ENCODE measurements around the gene VWF. TPM values are rescaled to one million over a fixed set of nuclear protein-coding genes. Genes with fewer than 3 reads are reported as not detected.
"Not testable (repeated sequence)": the region's sequence is repeated elsewhere in the genome, so short reads cannot be mapped to it uniquely, and the experiment has no call there.

VWF gene
- total RNA-seq, 2 donors from 2014 or later, result 189 to 331 TPM

GRCh38 chr12:6104027-6104426 is 20.4 kb downstream of the VWF start:
- no peak overlapping the region for H3K4me3 ChIP-seq
- no peaks in the 10 kb centered on the region for H3K27me3 ChIP-seq
- no peaks in the 10 kb centered on the region for H3K9me3 ChIP-seq
- H3K4me1 ChIP-seq, result no peaks in the 10 kb centered on the region
- DNase-seq (ENCODE audit: low spot score), result no peak
- no peak for TF ChIP-seq CTCF (IDR thresholded peaks at IDR 0.05)
- H3K27ac ChIP-seq, result no peak overlapping the region
- no peaks in the 10 kb centered on the region for H3K36me3 ChIP-seq

- not testable (repeated sequence) for H3K9me3 ChIP-seq; H3K27ac ChIP-seq; H3K4me3 ChIP-seq; DNase-seq (ENCODE audit: low spot score); H3K36me3 ChIP-seq; H3K27me3 ChIP-seq; H3K4me1 ChIP-seq
These were observed 22.4 kb downstream of the VWF start for GRCh38 chr12:6102021-6102420.

GRCh38 chr12:6099316-6099715 is 25.2 kb downstream of the VWF start:
- H3K9me3 ChIP-seq, result no peaks in the 10 kb centered on the region
- peaks cover 0 to 2% of the 10 kb centered on the region in 2 donors for H3K4me1 ChIP-seq
- no peaks in the 10 kb centered on the region for H3K36me3 ChIP-seq
- H3K27me3 ChIP-seq, result no peaks in the 10 kb centered on the region
- H3K27ac ChIP-seq, result no peak overlapping the region
- no peak for TF ChIP-seq CTCF (IDR thresholded peaks at IDR 0.05)
- no peak overlapping the region for H3K4me3 ChIP-seq
- DNase-seq (ENCODE audit: low spot score), result no peak

GRCh38 chr12:6097411-6097810 is 27.1 kb downstream of the VWF start:
- H3K27ac ChIP-seq, result no peak overlapping the region
- H3K9me3 ChIP-seq, result no peaks in the 10 kb centered on the region
- no peak for DNase-seq (ENCODE audit: low spot score)
- H3K27me3 ChIP-seq, result no peaks in the 10 kb centered on the region
- H3K4me1 ChIP-seq, result peaks cover 0 to 17% of the 10 kb centered on the region in 2 donors
- no peaks in the 10 kb centered on the region for H3K36me3 ChIP-seq
- H3K4me3 ChIP-seq, result no peak overlapping the region
- TF ChIP-seq CTCF (IDR thresholded peaks at IDR 0.05), result no peak

- Histone ChIP-seq H3K9me3 (no peaks in the 10 kb centered on the region), H3K4me3 (no peak overlapping the region), H3K36me3 (no peaks in the 10 kb centered on the region), H3K27me3 (no peaks in the 10 kb centered on the region), H3K4me1 (peaks cover 0 to 25% of the 10 kb centered on the region in 2 donors), H3K27ac (no peak overlapping the region)
- no peak for TF ChIP-seq CTCF (IDR thresholded peaks at IDR 0.05)
- DNase-seq (ENCODE audit: low spot score), result no peak
These were observed 27.9 kb downstream of the VWF start for GRCh38 chr12:6096527-6096926.

GRCh38 chr12:6095269-6095668 is 29.2 kb downstream of the VWF start:
- Histone ChIP-seq H3K36me3 (no peaks in the 10 kb centered on the region), H3K27me3 (no peaks in the 10 kb centered on the region), H3K4me3 (no peak overlapping the region), H3K9me3 (no peaks in the 10 kb centered on the region), H3K4me1 (peaks cover 0 to 35% of the 10 kb centered on the region in 2 donors), H3K27ac (no peak overlapping the region)
- DNase-seq (ENCODE audit: low spot score), result no peak
- no peak for TF ChIP-seq CTCF (IDR thresholded peaks at IDR 0.05)
